ENCODE results near the gene LRRC2.

GRCh38 chr3:46495901-46496456 is 70.1 kb downstream of the LRRC2 start:
- TF ChIP-seq CTCF (IDR thresholded peaks at IDR 0.05) = no peak
- TF ChIP-seq POLR2A (IDR thresholded peaks at IDR 0.05) = no peak
- TF ChIP-seq POLR2AphosphoS5 (IDR thresholded peaks at IDR 0.05) = no peak
